Heart left ventricle (tissue), 16 donors: ENCODE measurements around the gene PKD2. TPM values are rescaled to one million over a fixed set of nuclear protein-coding genes. Genes with fewer than 3 reads are reported as not detected.

Experiments used
- ATAC-seq, 4 donors: fragments of 200-7000 bp; cut with Tn5 transposase; one replicate each; pipeline ENCODE4 v1.9.1; 2020 to 2022; ENCODE audit warnings: moderate library complexity in 4 of 4, mild to moderate bottlenecking in 3 of 4, moderate number of reproducible peaks in 1 of 4
- DNase-seq, 5 donors: peaks; one replicate each; pipeline ENCODE4 v3.0.0-alpha.2; 2020
- H3K27ac ChIP-seq, 12 donors: fragments of 200-600 bp; sonication (generic) in 4 of 12; one replicate each; pipeline versions ENCODE4 v1.5.0 to v1.8.0; 2016 to 2022; ENCODE audit warnings: mild to moderate bottlenecking in 2 of 12
- H3K27me3 ChIP-seq, 9 donors: fragments of 200-600 bp; sonication (generic) in 2 of 9; one replicate each; pipeline versions ENCODE4 v1.5.1 to v1.8.0; 2016 to 2022; ENCODE audit warnings: mild to moderate bottlenecking in 3 of 9
- H3K36me3 ChIP-seq, 9 donors: fragments of 200-600 bp; sonication (generic) in 2 of 9; one replicate each; pipeline versions ENCODE4 v1.5.0 to v1.8.0; 2018 to 2022; ENCODE audit warnings: mild to moderate bottlenecking in 2 of 9
- H3K4me1 ChIP-seq, 12 donors: fragments of 200-600 bp; sonication (generic) in 4 of 12; one replicate each; pipeline versions ENCODE4 v1.5.0 to v1.8.0; 2016 to 2022; ENCODE audit warnings: mild to moderate bottlenecking in 3 of 12
- H3K4me3 ChIP-seq, 12 donors: fragments of 200-600 bp; sonication (generic) in 4 of 12; one replicate each; pipeline versions ENCODE4 v1.5.0 to v1.8.0; 2017 to 2022; ENCODE audit warnings: mild to moderate bottlenecking in 9 of 12, moderate library complexity in 4 of 12
- H3K9me3 ChIP-seq, 12 donors: fragments of 200-600 bp; sonication (generic) in 4 of 12; one replicate each; pipeline versions ENCODE4 v1.5.0 to v1.8.0; 2016 to 2022; ENCODE audit warnings: mild to moderate bottlenecking in 1 of 12
- POLR2A ChIP-seq, 2 donors: fragments of 450-650 bp; IDR thresholded peaks; one replicate each; pipeline ENCODE4 v1.6.1; 2017; ENCODE audit warnings: antibody characterized with exemption in 2 of 2, mild to moderate bottlenecking in 2 of 2, moderate library complexity in 2 of 2
- WGBS, 4 donors: extraction: QIAGEN DNeasy Blood & Tissue Kit in 2 of 4; methylation state at CpG; one replicate each; pipeline versions ENCODE4 v1.1.5 to v1.1.7; 2013 to 2018; 5-methylcytosine and 5-hydroxymethylcytosine counted together
- intact Hi-C, 10 donors: fragments of 100-400 bp; cut with DNase I; formaldehyde crosslinking; loops; one replicate each; pipeline versions ENCODE4 v1.11.1 to v1.14.2; 2022
- polyA plus RNA-seq, 2 donors: library from polyadenylated mRNA; stranded (reverse); fragments of 200-250 nt; gene quantifications; one replicate each; pipeline ENCODE4 v1.2.3, GENCODE V29; 2013
- total RNA-seq, 9 donors: library from RNA; depleted of rRNA in 2 of 9; stranded (reverse); fragments of >200 nt in 2 of 9; fragmentation: NEBNext Ultra II Directional in 3 of 9; extraction: Animal tissue kit (Norgen Biotek cat#: 25700) in 3 of 9; gene quantifications; one replicate each; pipeline versions ENCODE4 v1.1.0 to v1.2.4, GENCODE V29; 2016 to 2023
- TF ChIP-seq, protein P1 (sequence below), 12 donors: fragments of 200-600 bp; sonication (generic) in 4 of 12; IDR thresholded peaks; one replicate each; pipeline versions ENCODE4 v1.5.0 to v1.8.0; 2018 to 2022; ENCODE audit warnings: antibody characterized with exemption in 12 of 12, mild to moderate bottlenecking in 5 of 12
- donor health status: ischemic (EF 13 %, LVEDD 7.1; RV severe dilation, severe dysfunction).
- donor health status: healthy with polysubstance abuse.
- donor health status: DM: no; HTN: yes; CAD: no.
- donor health status: DM: no; HTN: no; CAD: no.
- donor health status: ischemic (EF 25% LVEDD 6.9; RV normal size, moderate dysfunction).
- donor health status: ischemic (EF 25% LVEDD 5.7; RV mildly dilated, moderate dysfunction).
- donor health status: healthy.
- donor health status: DM: yes; HTN: yes; CAD: no.
- donor health status: ischemic (EF 35%, LVEDD 5.7; RV mildly dilated, moderate dysfunction).
- donor health status: nonischemic (EF 11% LVEDD 7.7; RV severe dilation, severe dysfunction).
- donor health status: DM: yes; HTN: yes; CAD: no.
- donor health status: PGD.
- donor health status: ischemic (EF 29% LVEDD 5.4; RV normal size, mild dysfunction).
- donor health status: nonischemic (EF 23%, LVEDD 6.1; RV moderate dilation, normal function).

Gene PKD2
- total and polyA plus RNA-seq, 11 donors, result 6.6 to 26.7 (median 15.1) TPM

DNA sequence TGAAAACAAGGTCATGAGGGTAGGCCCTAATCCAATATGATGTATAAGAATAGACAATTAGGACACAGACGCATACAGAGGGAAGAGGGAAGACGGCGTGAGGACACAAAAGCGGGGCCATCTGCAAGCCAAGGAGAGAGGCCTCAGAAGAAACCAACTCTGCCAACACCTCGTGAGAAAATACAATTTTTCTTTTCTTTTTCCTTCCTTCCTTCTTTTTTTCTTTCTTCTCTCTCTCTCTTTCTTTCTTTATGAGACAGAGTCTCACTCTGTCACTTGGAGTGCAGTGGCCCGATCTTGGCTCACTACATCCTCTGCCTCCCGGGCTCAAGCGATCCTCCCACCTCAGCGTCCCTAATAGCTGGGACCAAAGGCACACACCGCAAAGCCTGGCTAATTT lies 1.5 kb upstream of the PKD2 start:
- DNase-seq, result no peak
- H3K4me3 ChIP-seq, result no peak overlapping the region
- no peaks in the 10 kb centered on the region for H3K36me3 ChIP-seq
- H3K9me3 ChIP-seq, result peaks cover 0 to 3% (median 0%) of the 10 kb centered on the region in 12 donors
- TF ChIP-seq POLR2A (IDR thresholded peaks at IDR 0.05), result no peak
- TF ChIP-seq, protein P1, sequence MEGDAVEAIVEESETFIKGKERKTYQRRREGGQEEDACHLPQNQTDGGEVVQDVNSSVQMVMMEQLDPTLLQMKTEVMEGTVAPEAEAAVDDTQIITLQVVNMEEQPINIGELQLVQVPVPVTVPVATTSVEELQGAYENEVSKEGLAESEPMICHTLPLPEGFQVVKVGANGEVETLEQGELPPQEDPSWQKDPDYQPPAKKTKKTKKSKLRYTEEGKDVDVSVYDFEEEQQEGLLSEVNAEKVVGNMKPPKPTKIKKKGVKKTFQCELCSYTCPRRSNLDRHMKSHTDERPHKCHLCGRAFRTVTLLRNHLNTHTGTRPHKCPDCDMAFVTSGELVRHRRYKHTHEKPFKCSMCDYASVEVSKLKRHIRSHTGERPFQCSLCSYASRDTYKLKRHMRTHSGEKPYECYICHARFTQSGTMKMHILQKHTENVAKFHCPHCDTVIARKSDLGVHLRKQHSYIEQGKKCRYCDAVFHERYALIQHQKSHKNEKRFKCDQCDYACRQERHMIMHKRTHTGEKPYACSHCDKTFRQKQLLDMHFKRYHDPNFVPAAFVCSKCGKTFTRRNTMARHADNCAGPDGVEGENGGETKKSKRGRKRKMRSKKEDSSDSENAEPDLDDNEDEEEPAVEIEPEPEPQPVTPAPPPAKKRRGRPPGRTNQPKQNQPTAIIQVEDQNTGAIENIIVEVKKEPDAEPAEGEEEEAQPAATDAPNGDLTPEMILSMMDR (IDR thresholded peaks at IDR 0.05), result no peak
- H3K27ac ChIP-seq, result peak overlapping the region in 1 of 12 donors; percentile 52
- intact Hi-C loops, result no loop called here
- peaks cover 0 to 59% (median 28%) of the 10 kb centered on the region in 12 donors for H3K4me1 ChIP-seq
- ATAC-seq, result no peak
- no peaks in the 10 kb centered on the region for H3K27me3 ChIP-seq
- 96 to 98% (median 98%) methylated on average over 10 of the region's 10 CpGs for WGBS, 4 donors

GRCh38 chr4:88006956-88007303 lies 505 bp upstream of the PKD2 start:
- Histone ChIP-seq H3K4me3 (peak overlapping the region; percentile 72 to 90 (median 84)), H3K27ac (peak overlapping the region; percentile 37 to 91 (median 78)), H3K27me3 (no peaks in the 10 kb centered on the region), H3K9me3 (peaks cover 0 to 3% (median 0%) of the 10 kb centered on the region in 12 donors), H3K36me3 (no peaks in the 10 kb centered on the region), H3K4me1 (peaks cover 0 to 67% (median 30%) of the 10 kb centered on the region in 12 donors)
- intact Hi-C loops, result no loop called here
- no peak for DNase-seq
- WGBS, 4 donors, result 54 to 76% (median 59%) methylated on average over 7 to 10 of the region's 10 CpGs
- TF ChIP-seq, protein P1 (IDR thresholded peaks at IDR 0.05), result no peak
- TF ChIP-seq POLR2A (IDR thresholded peaks at IDR 0.05), result no peak
- no peak for ATAC-seq

DNA sequence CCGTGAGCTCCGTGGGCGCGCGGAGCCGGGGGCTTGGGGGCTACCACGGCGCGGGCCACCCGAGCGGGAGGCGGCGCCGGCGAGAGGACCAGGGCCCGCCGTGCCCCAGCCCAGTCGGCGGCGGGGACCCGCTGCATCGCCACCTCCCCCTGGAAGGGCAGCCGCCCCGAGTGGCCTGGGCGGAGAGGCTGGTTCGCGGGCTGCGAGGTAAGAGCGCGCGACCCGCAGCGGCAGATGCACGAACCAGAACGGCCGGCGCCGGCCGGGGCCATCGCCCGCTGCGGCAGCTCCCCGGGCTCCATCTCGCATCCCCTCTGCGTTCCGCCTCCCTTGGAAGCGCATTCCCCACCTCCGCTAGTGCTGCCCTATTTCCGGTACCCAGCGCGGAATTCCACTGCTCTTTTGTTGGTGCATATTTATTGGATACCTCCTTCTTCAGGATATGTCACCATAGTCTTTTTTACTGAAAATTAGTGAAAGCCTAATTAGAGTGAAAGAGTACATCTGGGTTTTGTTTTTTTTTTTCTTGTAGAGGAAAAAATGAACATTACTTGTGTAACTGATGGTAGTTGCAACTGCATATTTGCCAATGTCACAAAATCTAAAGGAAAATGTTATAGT lies 797 bp downstream of the PKD2 start:
- intact Hi-C loops, result no loop called here
- 0 to 1% (median 0%) methylated on average over 26 to 51 of the region's 51 CpGs for WGBS, 4 donors
- H3K4me1 ChIP-seq, result peaks cover 0 to 70% (median 38%) of the 10 kb centered on the region in 12 donors

DNA sequence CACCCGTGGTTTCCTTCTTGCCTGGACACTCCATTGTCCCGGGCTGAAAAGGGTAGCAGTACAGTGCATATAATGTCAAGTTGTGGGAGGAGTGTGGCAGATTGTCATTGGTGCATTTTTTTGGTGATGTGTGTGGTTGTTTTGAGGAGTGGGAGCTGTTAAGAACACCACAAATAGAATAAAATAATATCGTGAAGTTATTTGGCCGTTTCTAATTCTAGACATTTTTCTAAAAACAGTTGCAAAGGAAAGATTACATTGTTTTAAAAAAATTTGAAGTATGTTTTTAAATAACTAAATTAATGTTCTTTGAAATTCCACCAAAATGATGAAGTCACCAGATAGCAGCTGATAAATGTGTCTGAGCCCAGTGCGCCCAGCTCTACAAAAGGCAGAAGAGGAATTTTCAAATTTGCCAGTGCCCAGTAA lies 1.3 kb downstream of the PKD2 start:
- Histone ChIP-seq H3K27me3 (no peaks in the 10 kb centered on the region), H3K4me1 (peaks cover 0 to 69% (median 41%) of the 10 kb centered on the region in 12 donors), H3K27ac (peak overlapping the region in 9 of 12 donors; percentile 49 to 91 (median 83)), H3K9me3 (peaks cover 0 to 3% (median 0%) of the 10 kb centered on the region in 12 donors), H3K4me3 (peak overlapping the region; percentile 72 to 90 (median 84)), H3K36me3 (no peaks in the 10 kb centered on the region)
- TF ChIP-seq, protein P1 (IDR thresholded peaks at IDR 0.05), result no peak
- intact Hi-C loops, result no loop called here
- no peak for DNase-seq
- ATAC-seq, result no peak
- 16 to 21% (median 19%) methylated on average over 5 of the region's 5 CpGs for WGBS, 4 donors

More for the DNA sequence above, 797 bp downstream of the PKD2 start:
- peak; percentile 44 to 64 (median 51) for ATAC-seq
- peak; percentile 43 to 67 (median 49) for DNase-seq
- peaks cover 0 to 3% (median 0%) of the 10 kb centered on the region in 12 donors for H3K9me3 ChIP-seq
- no peaks in the 10 kb centered on the region for H3K36me3 ChIP-seq
- no peaks in the 10 kb centered on the region for H3K27me3 ChIP-seq
- peak overlapping the region; percentile 72 to 90 (median 84) for H3K4me3 ChIP-seq
- TF ChIP-seq, protein P1 (IDR thresholded peaks at IDR 0.05), result no peak
- peak overlapping the region; percentile 49 to 91 (median 83) for H3K27ac ChIP-seq
